Sigmoid colon (tissue), 7 donors: ENCODE data around the gene STK32B. TPM values are rescaled to one million over a fixed set of nuclear protein-coding genes. Genes with fewer than 3 reads are reported as not detected.
"Not testable (repeated sequence)": the region's sequence is repeated elsewhere in the genome, so short reads cannot be mapped to it uniquely, and the experiment has no call there.

ENCODE experiments used
- DNase-seq: peaks from one replicate; pipeline ENCODE4 v3.0.0-alpha.2; 2019
- H3K27ac ChIP-seq, 4 donors: fragments of 200-600 bp; sonication (generic); one replicate each; pipeline ENCODE4 v1.5.1; 2016 to 2019; ENCODE audit warnings: mild to moderate bottlenecking in 1 of 4
- H3K27me3 ChIP-seq, 3 donors: fragments of 200-600 bp; sonication (generic); one replicate each; pipeline ENCODE4 v1.5.1; 2019; ENCODE audit warnings: mild to moderate bottlenecking in 1 of 3
- H3K36me3 ChIP-seq, 4 donors: fragments of 200-600 bp; sonication (generic); one replicate each; pipeline ENCODE4 v1.5.1; 2016 to 2019
- H3K4me1 ChIP-seq, 4 donors: fragments of 200-600 bp; sonication (generic); one replicate each; pipeline ENCODE4 v1.5.1; 2017 to 2019
- H3K4me3 ChIP-seq, 4 donors: fragments of 200-600 bp; sonication (generic); one replicate each; pipeline ENCODE4 v1.5.1; 2017 to 2019; ENCODE audit warnings: mild to moderate bottlenecking in 2 of 4, moderate library complexity in 1 of 4
- H3K9me3 ChIP-seq, 4 donors: fragments of 200-600 bp in 3 of 4; sonication (generic) in 3 of 4; one replicate each; pipeline versions ENCODE4 v1.5.1 to v1.6.1; 2013 to 2019
- CTCF ChIP-seq, 4 experiments: fragments of 450-650 bp in 3 of 4; fragments of 200-600 bp in 1 of 4; IDR thresholded peaks; one replicate each; pipeline ENCODE4 v1.5.1; 2016 to 2019; ENCODE audit warnings: antibody characterized with exemption in 4 of 4, mild to moderate bottlenecking in 3 of 4, moderate library complexity in 2 of 4
- EP300 ChIP-seq, 4 donors: sonication (generic); formaldehyde crosslinking; IDR thresholded peaks; one replicate each; pipeline ENCODE4 v1.6.1; 2017; ENCODE audit warnings: antibody characterized with exemption in 4 of 4
- POLR2A ChIP-seq, 2 donors: fragments of 450-650 bp; IDR thresholded peaks; one replicate each; pipeline ENCODE4 v1.6.1; 2016; ENCODE audit warnings: antibody characterized with exemption in 2 of 2, mild to moderate bottlenecking in 2 of 2, moderate library complexity in 2 of 2
- POLR2AphosphoS5 ChIP-seq, 4 donors: sonication (generic); formaldehyde crosslinking; IDR thresholded peaks; one replicate each; pipeline ENCODE4 v1.6.1; 2017; ENCODE audit warnings: antibody characterized with exemption in 4 of 4
- WGBS, 2 donors: extraction: QIAGEN DNeasy Blood & Tissue Kit; methylation state at CpG; one replicate each; pipeline ENCODE4 v1.1.7; 2013; 5-methylcytosine and 5-hydroxymethylcytosine counted together
- intact Hi-C: fragments of 100-400 bp; cut with DNase I; formaldehyde crosslinking; loops from one replicate; pipeline ENCODE4 v1.15.1; 2023
- polyA plus RNA-seq, 3 donors: library from polyadenylated mRNA; stranded (reverse); fragments of 200-250 nt; gene quantifications; one replicate each; pipeline ENCODE4 v1.2.3, GENCODE V29; 2013
- total RNA-seq, 4 donors: library from RNA; depleted of rRNA; stranded (reverse); fragments of >200 nt; gene quantifications; one replicate each; pipeline ENCODE4 v1.1.0, GENCODE V29; 2016
- donor health status: healthy with polysubstance abuse.
- donor health status: Bipolar disorder and iron deficiency.
- donor health status: healthy.

Gene STK32B
- total and polyA plus RNA-seq, 7 donors = 0.23 to 3.9 (median 1.8) TPM

- Histone ChIP-seq H3K27ac (no peak overlapping the region), H3K4me3 (no peak overlapping the region), H3K4me1 (no peaks in the 10 kb centered on the region), H3K36me3 (no peaks in the 10 kb centered on the region), H3K9me3 (no peaks in the 10 kb centered on the region), H3K27me3 (no peaks in the 10 kb centered on the region)
- TF ChIP-seq EP300 (IDR thresholded peaks at IDR 0.05) = no peak
- TF ChIP-seq POLR2AphosphoS5 (IDR thresholded peaks at IDR 0.05) = no peak
- no peak for TF ChIP-seq CTCF (IDR thresholded peaks at IDR 0.05)
- TF ChIP-seq POLR2A (IDR thresholded peaks at IDR 0.05) = no peak
- intact Hi-C loops = no loop called here
- no peak for DNase-seq
- 62 to 76% methylated on average over 2 of the region's 2 CpGs for WGBS, 2 donors
These were observed 215.7 kb downstream of the STK32B start for GRCh38 chr4:5266991-5267390.

- TF ChIP-seq CTCF (IDR thresholded peaks at IDR 0.05) = no peak
- TF ChIP-seq POLR2AphosphoS5 (IDR thresholded peaks at IDR 0.05) = no peak
- no peak for TF ChIP-seq EP300 (IDR thresholded peaks at IDR 0.05)
- TF ChIP-seq POLR2A (IDR thresholded peaks at IDR 0.05) = no peak
- intact Hi-C loops = no loop called here
These were observed 216.1 kb downstream of the STK32B start for GRCh38 chr4:5267408-5267807.

GRCh38 chr4:5276475-5277075 lies 225.3 kb downstream of the STK32B start:
- H3K27ac ChIP-seq = no peak overlapping the region
- H3K36me3 ChIP-seq = no peaks in the 10 kb centered on the region
- no peaks in the 10 kb centered on the region for H3K27me3 ChIP-seq
- no peak overlapping the region for H3K4me3 ChIP-seq
- DNase-seq = no peak
- H3K9me3 ChIP-seq = no peaks in the 10 kb centered on the region
- intact Hi-C loops = no loop called here
- no peaks in the 10 kb centered on the region for H3K4me1 ChIP-seq
- TF ChIP-seq POLR2A (IDR thresholded peaks at IDR 0.05) (no peak), CTCF (IDR thresholded peaks at IDR 0.05) (no peak), POLR2AphosphoS5 (IDR thresholded peaks at IDR 0.05) (no peak), EP300 (IDR thresholded peaks at IDR 0.05) (no peak)
- WGBS, 2 donors = 89 to 90% methylated on average over 11 of the region's 11 CpGs

More at GRCh38 chr4:5267408-5267807, 216.1 kb downstream of the STK32B start:
- Histone ChIP-seq H3K36me3 (no peaks in the 10 kb centered on the region), H3K9me3 (no peaks in the 10 kb centered on the region), H3K27me3 (no peaks in the 10 kb centered on the region), H3K4me1 (no peaks in the 10 kb centered on the region), H3K4me3 (no peak overlapping the region), H3K27ac (no peak overlapping the region)
- WGBS, 2 donors = 90 to 91% methylated on average over 8 of the region's 8 CpGs
- DNase-seq = no peak

DNA sequence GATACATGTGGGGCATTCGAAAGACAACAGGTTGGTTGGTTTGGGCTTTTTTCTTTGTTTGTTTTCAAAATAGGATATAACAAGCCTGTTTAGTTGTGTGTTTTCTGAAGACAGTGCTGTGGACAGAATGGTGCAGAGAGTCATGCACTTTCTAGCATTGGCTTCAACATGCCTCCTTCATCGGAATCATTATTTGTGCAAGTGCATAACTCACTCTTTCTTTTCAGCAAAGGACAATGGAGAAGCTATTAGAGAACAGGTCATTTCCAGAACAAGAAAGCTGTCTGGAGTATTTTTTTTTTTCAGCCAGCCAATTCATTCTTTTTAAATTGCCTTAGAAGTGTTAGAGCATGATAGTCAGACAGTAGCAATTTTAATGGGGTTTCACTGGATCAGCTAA lies 225.8 kb downstream of the STK32B start:
- no peak for DNase-seq
- no peaks in the 10 kb centered on the region for H3K36me3 ChIP-seq
- 89 to 93% methylated on average over 2 of the region's 2 CpGs for WGBS, 2 donors
- no peaks in the 10 kb centered on the region for H3K9me3 ChIP-seq
- H3K27me3 ChIP-seq = no peaks in the 10 kb centered on the region
- no peak overlapping the region for H3K4me3 ChIP-seq
- TF ChIP-seq POLR2AphosphoS5 (IDR thresholded peaks at IDR 0.05) = no peak
- TF ChIP-seq CTCF (IDR thresholded peaks at IDR 0.05) = no peak
- TF ChIP-seq POLR2A (IDR thresholded peaks at IDR 0.05) = no peak
- no peak for TF ChIP-seq EP300 (IDR thresholded peaks at IDR 0.05)
- no peak overlapping the region for H3K27ac ChIP-seq
- intact Hi-C loops = no loop called here
- H3K4me1 ChIP-seq = no peaks in the 10 kb centered on the region

GRCh38 chr4:5278213-5278612 lies 226.9 kb downstream of the STK32B start:
- DNase-seq = no peak
- TF ChIP-seq POLR2AphosphoS5 (IDR thresholded peaks at IDR 0.05) = no peak
- no peak for TF ChIP-seq POLR2A (IDR thresholded peaks at IDR 0.05)
- no peak for TF ChIP-seq EP300 (IDR thresholded peaks at IDR 0.05)
- TF ChIP-seq CTCF (IDR thresholded peaks at IDR 0.05) = no peak
- no peaks in the 10 kb centered on the region for H3K4me1 ChIP-seq
- H3K4me3 ChIP-seq = no peak overlapping the region
- H3K27ac ChIP-seq = no peak overlapping the region
- intact Hi-C loops = no loop called here
- no peaks in the 10 kb centered on the region for H3K9me3 ChIP-seq
- 80 to 94% methylated on average over 4 of the region's 4 CpGs for WGBS, 2 donors
- H3K27me3 ChIP-seq = no peaks in the 10 kb centered on the region
- H3K36me3 ChIP-seq = no peaks in the 10 kb centered on the region

DNA sequence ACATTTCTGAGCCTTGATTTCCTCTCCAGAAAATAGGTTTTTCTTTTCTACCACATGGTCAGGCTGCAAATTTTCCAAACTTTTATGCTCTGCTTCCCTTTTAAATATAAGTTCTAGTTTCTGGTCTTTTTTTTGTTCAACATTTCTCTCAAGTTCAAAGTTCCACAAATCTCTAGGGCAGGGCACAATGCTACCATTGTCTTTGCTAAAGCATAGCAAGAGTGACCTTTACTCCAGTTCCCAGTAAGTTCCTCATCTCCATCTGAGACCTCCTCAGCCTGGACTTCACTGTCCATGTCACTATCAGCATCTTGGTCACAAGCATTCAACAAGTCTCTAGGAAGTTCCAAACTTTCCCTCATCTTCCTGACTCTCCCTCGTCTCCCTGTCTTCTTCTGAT lies 228.8 kb downstream of the STK32B start:
- intact Hi-C loops, H3K4me1 ChIP-seq, H3K4me3 ChIP-seq, H3K9me3 ChIP-seq, H3K27me3 ChIP-seq, H3K27ac ChIP-seq, H3K36me3 ChIP-seq, DNase-seq: not testable (repeated sequence)
- 33 to 62% methylated on average over 1 of the region's 1 CpG for WGBS, 2 donors
